GM18868 (cell line): ENCODE measurements around the gene VPS37B.

ENCODE experiments used
- ATAC-seq: cut with Tn5 transposase; IDR thresholded peaks from one replicate; pipeline ENCODE4 v1.9.1; 2021; ENCODE audit warnings: mild to moderate bottlenecking, moderate library complexity; ENCODE audit not compliant: unreplicated experiment

The VPS37B gene

GRCh38 chr12:122820138-122820537 is 75.8 kb downstream of the VPS37B start:
- no peak for ATAC-seq

- no peak for ATAC-seq
These were observed 76.6 kb downstream of the VPS37B start for GRCh38 chr12:122819209-122819785.
